Amygdala (tissue), 56 donors: ENCODE data around the gene POLL.
"Not testable (repeated sequence)": the region's sequence is repeated elsewhere in the genome, so short reads cannot be mapped to it uniquely, and the experiment has no call there.

Experiments used
- DNase-seq, 56 donors: peaks; one replicate each; lab custom pipeline; 2025; lab: John Stamatoyannopoulos, UW

The POLL gene

GRCh38 chr10:101612086-101612485, 24.0 kb upstream of the POLL start:
- DNase-seq = no peak

GRCh38 chr10:101611096-101611905, 23.2 kb upstream of the POLL start:
- no peak for DNase-seq

DNA sequence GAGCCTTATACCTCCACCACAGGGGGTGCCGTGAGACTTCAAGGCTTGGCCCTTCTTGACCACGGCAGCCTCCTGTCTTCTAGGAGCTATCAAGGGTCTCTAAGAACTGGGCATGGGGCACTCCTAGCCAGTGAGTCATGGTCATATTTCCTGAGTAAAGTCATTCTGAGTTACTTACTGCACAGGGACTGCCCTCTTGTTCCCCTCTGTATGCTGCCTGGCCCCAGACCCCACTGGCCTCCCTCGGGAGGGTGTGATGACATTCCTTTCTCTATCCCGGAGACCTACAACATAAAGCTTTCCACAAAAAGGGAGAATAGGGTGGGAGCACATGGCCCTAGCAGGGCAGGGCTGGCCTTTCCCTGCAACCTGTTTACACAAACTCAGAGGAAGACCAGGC, 21.4 kb upstream of the POLL start:
- DNase-seq = no peak

GRCh38 chr10:101607124-101607523, 19.1 kb upstream of the POLL start:
- DNase-seq = no peak

GRCh38 chr10:101602761-101603398, 14.8 kb upstream of the POLL start:
- peak in 52 of 56 donors; percentile 8 to 85 (median 50) for DNase-seq

DNA sequence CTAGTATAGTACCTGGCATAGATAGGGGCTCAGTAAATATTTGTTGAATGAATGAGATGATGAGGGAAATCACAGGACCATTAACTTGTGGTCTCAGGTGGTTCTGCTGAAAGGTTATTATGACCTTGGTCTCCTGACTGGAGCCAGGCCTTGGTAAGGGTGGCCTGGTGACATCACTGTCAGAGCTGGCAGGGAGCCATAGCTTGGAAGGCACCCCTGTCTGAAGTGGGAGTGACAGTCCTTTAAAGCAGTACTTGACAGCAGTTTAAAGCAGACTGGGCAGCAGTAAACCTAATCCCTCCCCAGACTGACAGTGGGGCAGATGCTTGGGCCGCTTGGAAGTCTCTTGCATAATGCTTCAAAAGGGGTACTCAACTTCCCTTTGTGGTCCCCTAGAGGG, 13.5 kb upstream of the POLL start:
- no peak for DNase-seq

- no peak for DNase-seq
Observed at GRCh38 chr10:101597091-101597900, 9.2 kb upstream of the POLL start.

DNA sequence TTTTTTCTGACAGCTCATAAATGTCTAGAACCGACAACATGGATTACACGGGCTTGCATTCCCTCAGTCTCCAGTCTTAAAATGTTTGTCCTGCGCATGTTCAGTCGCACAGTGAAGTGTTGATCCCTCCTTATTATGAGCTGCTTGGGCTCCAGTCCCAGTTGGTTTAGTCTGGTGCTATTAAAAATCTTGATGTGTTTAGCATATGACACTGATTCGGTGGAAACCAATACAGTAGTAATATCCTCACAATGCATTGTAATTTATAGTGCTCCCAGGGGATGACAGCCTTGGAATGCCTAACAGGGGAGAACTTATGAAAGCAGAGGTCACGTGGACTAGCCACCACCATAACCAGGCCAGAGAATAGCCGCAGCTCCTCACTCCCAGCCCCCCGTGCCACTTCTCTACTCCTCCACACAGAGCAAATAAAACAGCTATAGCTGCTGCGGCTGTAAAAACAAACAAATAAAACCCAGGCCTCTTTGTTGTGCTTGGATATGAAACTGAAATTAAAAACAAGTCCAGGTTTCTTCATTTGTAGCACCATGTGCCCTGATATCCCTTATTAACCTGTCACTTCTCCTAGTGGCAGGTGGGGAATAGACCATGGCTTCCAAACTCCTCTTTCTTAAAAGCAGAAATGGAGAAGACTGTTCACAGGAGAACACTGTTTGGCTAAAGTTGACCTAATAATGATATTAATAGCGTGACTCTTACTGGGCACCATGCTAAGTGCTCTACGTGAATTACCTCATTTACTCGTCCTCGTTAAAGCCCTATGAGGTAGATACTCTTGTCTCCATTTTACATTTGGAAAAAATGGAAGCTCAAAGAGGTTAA, 7.8 kb upstream of the POLL start:
- no peak for DNase-seq

- not testable (repeated sequence) for DNase-seq
Observed at GRCh38 chr10:101593331-101593730, 5.3 kb upstream of the POLL start.

- DNase-seq = no peak
Observed at GRCh38 chr10:101588879-101589278, 822 bp upstream of the POLL start.

DNA sequence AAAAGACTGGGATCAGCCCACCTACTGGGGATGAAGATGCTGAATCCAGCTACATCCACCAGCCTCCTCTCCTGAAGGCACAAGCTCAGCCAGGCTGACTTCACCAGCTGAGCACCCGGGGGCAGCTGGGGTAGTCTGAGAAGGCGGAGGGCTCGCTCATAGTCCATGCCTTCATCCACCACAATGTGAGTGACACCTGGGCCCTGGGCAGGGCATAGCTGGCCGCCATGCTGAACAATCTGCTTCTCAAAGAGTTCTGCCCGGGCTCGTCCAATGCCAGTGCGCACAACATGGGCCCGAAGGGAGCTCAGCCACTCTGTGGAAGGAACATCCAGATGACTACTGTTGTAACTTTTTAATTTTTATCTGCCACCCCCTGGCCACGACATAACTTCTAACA, 2.2 kb downstream of the POLL start:
- DNase-seq = no peak

DNA sequence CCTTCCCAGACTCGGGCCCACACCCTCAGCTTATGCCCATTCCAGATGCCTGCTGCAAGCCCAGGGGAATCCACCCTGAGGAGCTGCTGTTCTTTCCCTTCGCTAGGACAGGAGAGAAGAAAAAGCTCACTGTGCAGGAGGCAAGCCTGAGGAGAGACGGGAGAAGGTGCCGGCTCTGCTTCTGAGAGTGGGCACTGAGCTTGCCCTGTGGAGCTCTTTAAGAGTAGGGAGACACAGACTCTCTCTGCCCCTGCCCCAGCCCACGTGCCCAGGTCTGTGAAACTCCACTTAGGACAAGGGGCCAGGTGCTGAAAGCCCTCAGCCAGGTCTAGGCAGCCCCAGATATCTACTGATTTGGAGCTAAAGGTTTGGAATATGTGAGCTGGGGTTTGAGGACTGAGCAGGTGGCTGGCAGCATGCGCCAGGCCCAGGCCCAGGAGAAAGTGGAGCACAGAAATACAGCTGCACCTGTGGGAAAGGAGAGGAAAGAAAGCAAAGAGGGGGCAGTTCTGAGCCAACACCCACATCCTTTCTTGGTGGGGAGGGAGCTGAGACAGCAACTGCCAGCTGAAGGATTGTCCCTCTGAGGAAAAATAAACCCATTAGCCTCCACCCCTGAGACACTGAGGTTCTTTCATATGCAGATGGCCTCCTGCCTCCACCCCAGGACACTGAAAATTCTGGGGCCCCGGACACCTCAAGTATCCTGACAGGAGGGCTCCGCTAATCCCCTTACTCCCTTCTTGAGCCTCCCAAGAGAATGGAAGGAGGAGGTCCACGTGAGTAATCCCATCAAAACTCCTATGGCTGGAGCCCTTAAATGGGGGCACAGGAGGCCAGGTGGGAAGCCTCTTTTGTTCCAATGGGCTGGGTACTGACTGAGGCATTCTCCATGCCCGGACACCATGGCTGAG, 7.3 kb downstream of the POLL start:
- no peak for DNase-seq

DNA sequence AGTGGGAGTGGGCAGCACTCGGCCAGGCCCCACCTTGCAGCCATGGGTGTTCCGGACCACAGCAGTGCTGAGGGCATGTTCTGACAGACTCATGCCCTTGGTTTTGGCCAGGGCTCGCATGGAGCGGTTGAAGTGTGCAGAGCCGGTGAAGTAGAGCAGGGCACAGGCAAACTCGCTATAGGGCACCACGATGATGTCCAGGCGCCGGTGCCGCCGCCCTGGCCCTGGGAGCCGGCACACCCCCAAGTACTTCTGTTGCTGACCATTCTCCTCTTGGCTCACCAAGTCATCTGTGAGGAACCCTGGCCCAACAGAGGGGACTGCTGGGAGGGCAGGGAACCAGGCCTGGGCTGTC, 8.6 kb downstream of the POLL start:
- no peak for DNase-seq

- DNase-seq = no peak
Observed at GRCh38 chr10:101578803-101579515, 9.1 kb downstream of the POLL start.

DNA sequence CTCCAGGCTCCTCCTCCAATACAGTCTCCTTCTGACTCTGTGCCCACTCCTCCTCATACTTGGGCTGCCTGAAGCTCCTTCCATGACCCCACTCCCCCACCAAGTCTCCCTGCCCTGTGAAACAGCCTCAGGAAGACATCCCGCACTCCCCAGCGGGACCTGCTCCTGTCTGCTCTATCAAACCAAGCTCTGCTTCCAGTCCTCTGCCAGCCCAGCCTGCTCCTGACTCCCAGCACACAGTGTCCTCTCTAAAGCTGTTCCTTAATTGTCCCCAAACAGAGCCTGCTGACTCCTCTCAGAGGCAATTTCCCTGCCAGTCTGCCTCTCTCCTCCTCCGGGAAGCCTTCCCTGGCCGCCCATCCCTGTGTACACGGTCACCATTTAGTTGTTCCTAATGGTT, 9.9 kb downstream of the POLL start:
- DNase-seq = no peak

- no peak for DNase-seq
Observed at GRCh38 chr10:101577121-101577871, 10.8 kb downstream of the POLL start.

DNA sequence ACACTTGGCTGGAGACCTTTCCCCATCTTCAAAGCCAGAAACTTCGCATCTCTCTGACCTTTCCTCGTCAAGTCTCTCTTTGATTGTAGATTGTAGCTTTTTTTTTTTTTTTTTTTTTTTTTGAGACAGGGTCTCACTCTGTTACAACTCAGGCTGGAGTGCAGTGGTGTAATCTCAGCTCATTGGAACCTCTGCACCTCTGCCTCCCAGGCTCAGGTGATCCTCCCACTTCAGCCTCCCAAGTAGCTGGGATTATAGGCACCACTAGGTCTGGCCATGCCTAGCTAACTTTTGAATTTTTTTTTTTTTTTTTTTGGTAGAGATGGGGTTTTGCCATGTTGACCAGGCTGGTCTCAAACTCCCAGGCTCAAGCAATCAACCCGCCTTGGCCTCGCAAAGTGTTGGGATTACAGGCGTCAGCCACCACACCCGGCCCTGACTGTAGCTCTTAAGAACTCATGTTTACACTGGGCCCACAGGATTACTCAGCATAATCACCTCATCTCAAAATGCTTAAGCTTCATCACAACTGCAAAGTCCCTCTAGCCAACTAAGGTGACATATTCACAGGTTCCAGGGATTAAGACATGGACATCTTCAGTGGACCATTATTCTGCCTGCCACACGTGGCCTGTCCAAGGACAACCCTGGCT, 11.7 kb downstream of the POLL start:
- DNase-seq = no peak
